ENCODE measurements around the gene ATAD1.
A peak's percentile ranks its signal among the peaks of the same experiment; 100 is the strongest.
"Not testable (repeated sequence)": the region's sequence is repeated elsewhere in the genome, so short reads cannot be mapped to it uniquely, and the experiment has no call there.

Gene ATAD1

GRCh38 chr10:87744606-87745005 is 73.4 kb downstream of the ATAD1 start:
- H3K4me3 ChIP-seq (ENCODE audit: control insufficient read depth, low read depth, low read length) = no peak overlapping the region
- TF ChIP-seq CTCF (IDR thresholded peaks at IDR 0.05; ENCODE audit: control insufficient read depth, insufficient read depth, low read depth, low read length, missing control alignments) = no peak
- no peak for DNase-seq (ENCODE audit: low read depth)

GRCh38 chr10:87742992-87743610 is 74.9 kb downstream of the ATAD1 start:
- not testable (repeated sequence) for DNase-seq (ENCODE audit: low read depth); H3K4me3 ChIP-seq (ENCODE audit: control insufficient read depth, low read depth, low read length)

- no peak overlapping the region for H3K4me3 ChIP-seq (ENCODE audit: control insufficient read depth, low read depth, low read length)
- no peak for TF ChIP-seq CTCF (IDR thresholded peaks at IDR 0.05; ENCODE audit: control insufficient read depth, insufficient read depth, low read depth, low read length, missing control alignments)
- peak; percentile 66 for DNase-seq (ENCODE audit: low read depth)
Observed at GRCh38 chr10:87740254-87740655, 77.8 kb downstream of the ATAD1 start.

GRCh38 chr10:87739703-87740102 is 78.3 kb downstream of the ATAD1 start:
- TF ChIP-seq CTCF (IDR thresholded peaks at IDR 0.05; ENCODE audit: control insufficient read depth, insufficient read depth, low read depth, low read length, missing control alignments) = no peak
- DNase-seq (ENCODE audit: low read depth) = no peak
- no peak overlapping the region for H3K4me3 ChIP-seq (ENCODE audit: control insufficient read depth, low read depth, low read length)

GRCh38 chr10:87738253-87738652 is 79.8 kb downstream of the ATAD1 start:
- not testable (repeated sequence) for H3K4me3 ChIP-seq (ENCODE audit: control insufficient read depth, low read depth, low read length); DNase-seq (ENCODE audit: low read depth)

GRCh38 chr10:87734987-87735827 is 82.8 kb downstream of the ATAD1 start:
- peak; percentile 69 for TF ChIP-seq CTCF (IDR thresholded peaks at IDR 0.05; ENCODE audit: control insufficient read depth, insufficient read depth, low read depth, low read length, missing control alignments)
- peak; percentile 16 for DNase-seq (ENCODE audit: low read depth)
- H3K4me3 ChIP-seq (ENCODE audit: control insufficient read depth, low read depth, low read length) = no peak overlapping the region

- no peak for DNase-seq (ENCODE audit: low read depth)
- H3K4me3 ChIP-seq (ENCODE audit: control insufficient read depth, low read depth, low read length) = no peak overlapping the region
- no peak for TF ChIP-seq CTCF (IDR thresholded peaks at IDR 0.05; ENCODE audit: control insufficient read depth, insufficient read depth, low read depth, low read length, missing control alignments)
Observed at GRCh38 chr10:87733081-87733480, 84.9 kb downstream of the ATAD1 start.
